OCI-LY1 (cell line): ENCODE measurements around the gene RAB11FIP3.

Experiments used
- H2AFZ ChIP-seq: fragments of 200-600 bp; sonication (generic), shearing (Covaris generic); 2 replicates; pipeline ENCODE4 v1.6.0; 2014; ENCODE audit warnings: antibody characterized with exemption, mild to moderate bottlenecking, low read length
- H3F3A ChIP-seq: fragments of 200-600 bp; sonication (generic), shearing (Covaris generic); 2 replicates; pipeline ENCODE4 v1.6.0; 2014; ENCODE audit warnings: mild to moderate bottlenecking, antibody characterized with exemption, low read length, moderate library complexity; ENCODE audit not compliant: insufficient read depth
- H3K27ac ChIP-seq: fragments of 200-600 bp; sonication (generic); 2 replicates; pipeline ENCODE4 v1.5.1; 2014; ENCODE audit warnings: low read length, mixed run types, mild to moderate bottlenecking, low read depth; ENCODE audit not compliant: poor library complexity, severe bottlenecking
- H3K27me3 ChIP-seq: fragments of 200-600 bp; sonication (generic); 2 replicates; pipeline ENCODE4 v1.6.0; 2014; ENCODE audit warnings: antibody characterized with exemption, mild to moderate bottlenecking, low read length, moderate library complexity; ENCODE audit not compliant: insufficient read depth
- H3K36me3 ChIP-seq: fragments of 200-600 bp; sonication (generic); 2 replicates; pipeline ENCODE4 v1.6.1; 2014; ENCODE audit warnings: mild to moderate bottlenecking, antibody characterized with exemption, low read length, moderate library complexity, mixed read lengths; ENCODE audit not compliant: insufficient read depth
- H3K4me1 ChIP-seq: fragments of 200-600 bp; sonication (generic); 2 replicates; pipeline ENCODE4 v1.5.1; 2014; ENCODE audit warnings: mild to moderate bottlenecking, low read length, moderate library complexity; ENCODE audit not compliant: insufficient read depth, severe bottlenecking
- H3K4me2 ChIP-seq: fragments of 200-600 bp; sonication (generic), shearing (Covaris generic); 2 replicates; pipeline ENCODE4 v1.6.1; 2014; ENCODE audit warnings: low read length
- H3K4me3 ChIP-seq: fragments of 200-600 bp; sonication (generic); 2 replicates; pipeline ENCODE4 v1.5.1; 2014; ENCODE audit warnings: low read length, low read depth, mild to moderate bottlenecking, mixed read lengths; ENCODE audit not compliant: poor library complexity, severe bottlenecking
- H3K79me2 ChIP-seq: fragments of 200-600 bp; shearing (Covaris generic); 2 replicates; pipeline ENCODE4 v1.6.1; 2016; ENCODE audit warnings: mixed run types, low read length, mixed read lengths; ENCODE audit not compliant: insufficient read depth
- H3K9ac ChIP-seq: fragments of 200-600 bp; sonication (generic), shearing (Covaris generic); 2 replicates; pipeline ENCODE4 v1.6.1; 2014; ENCODE audit warnings: mild to moderate bottlenecking, low read length, mixed read lengths
- H3K9me2 ChIP-seq: fragments of 200-600 bp; sonication (generic), shearing (Covaris generic); 2 replicates; pipeline ENCODE4 v1.6.1; 2014; ENCODE audit warnings: low read depth, mild to moderate bottlenecking, low read length, mixed read lengths
- H3K9me3 ChIP-seq: fragments of 200-600 bp; shearing (Covaris generic); 2 replicates; pipeline ENCODE4 v1.6.1; 2014; ENCODE audit warnings: low read length, mixed read lengths
- H4K20me1 ChIP-seq: fragments of 200-600 bp; sonication (generic), shearing (Covaris generic); 2 replicates; pipeline ENCODE4 v1.6.0; 2016; ENCODE audit warnings: mild to moderate bottlenecking, low read length; ENCODE audit not compliant: insufficient read depth
- CTCF ChIP-seq: fragments of 200-600 bp; sonication (generic), shearing (Covaris generic); IDR thresholded peaks from 2 replicates; pipeline ENCODE4 v1.5.1; 2017; ENCODE audit warnings: mild to moderate bottlenecking, antibody characterized with exemption, low read length, moderate library complexity, mixed read lengths
- EZH2 ChIP-seq: fragments of 200-600 bp; sonication (generic), shearing (Covaris generic); IDR thresholded peaks from 2 replicates; pipeline ENCODE4 v1.8.0; 2017; ENCODE audit warnings: borderline replicate concordance, mixed run types, mild to moderate bottlenecking, antibody characterized with exemption, low read length, moderate library complexity, mixed read lengths

The RAB11FIP3 gene

GRCh38 chr16:551210-551609 lies 125.8 kb downstream of the RAB11FIP3 start:
- no peaks in the 10 kb centered on the region for H3K79me2 ChIP-seq
- peaks cover 7% of the 10 kb centered on the region for H3K36me3 ChIP-seq
- no peak overlapping the region for H2AFZ ChIP-seq
- no peak overlapping the region for H3K27ac ChIP-seq
- no peak for TF ChIP-seq CTCF
- no peak for TF ChIP-seq EZH2
- no peaks in the 10 kb centered on the region for H3K4me1 ChIP-seq
- H4K20me1 ChIP-seq = no peaks in the 10 kb centered on the region
- no peaks in the 10 kb centered on the region for H3K9me3 ChIP-seq
- no peak overlapping the region for H3K9ac ChIP-seq
- no peaks in the 10 kb centered on the region for H3F3A ChIP-seq
- H3K4me3 ChIP-seq = no peak overlapping the region
- H3K27me3 ChIP-seq = no peaks in the 10 kb centered on the region
- no peaks in the 10 kb centered on the region for H3K9me2 ChIP-seq
- H3K4me2 ChIP-seq = no peak overlapping the region

GRCh38 chr16:552171-552570 lies 126.7 kb downstream of the RAB11FIP3 start:
- H3K4me1 ChIP-seq = no peaks in the 10 kb centered on the region
- H3K4me3 ChIP-seq = no peak overlapping the region
- H3K4me2 ChIP-seq = no peak overlapping the region
- H3K27me3 ChIP-seq = no peaks in the 10 kb centered on the region
- no peaks in the 10 kb centered on the region for H3K79me2 ChIP-seq
- H2AFZ ChIP-seq = no peak overlapping the region
- no peak overlapping the region for H3K27ac ChIP-seq
- H3F3A ChIP-seq = no peaks in the 10 kb centered on the region
- H3K36me3 ChIP-seq = peaks cover 7% of the 10 kb centered on the region
- no peak overlapping the region for H3K9ac ChIP-seq
- no peaks in the 10 kb centered on the region for H4K20me1 ChIP-seq
- no peaks in the 10 kb centered on the region for H3K9me3 ChIP-seq
- no peaks in the 10 kb centered on the region for H3K9me2 ChIP-seq
- TF ChIP-seq CTCF (no peak), EZH2 (no peak)

GRCh38 chr16:553601-554296 lies 128.3 kb downstream of the RAB11FIP3 start:
- H3K9ac ChIP-seq = no peak overlapping the region
- no peak overlapping the region for H3K4me3 ChIP-seq
- H3K79me2 ChIP-seq = no peaks in the 10 kb centered on the region
- no peak overlapping the region for H3K27ac ChIP-seq
- peaks cover 7% of the 10 kb centered on the region for H3K36me3 ChIP-seq
- H3K9me2 ChIP-seq = no peaks in the 10 kb centered on the region
- H2AFZ ChIP-seq = no peak overlapping the region
- no peaks in the 10 kb centered on the region for H3K27me3 ChIP-seq
- TF ChIP-seq EZH2 = no peak
- no peak for TF ChIP-seq CTCF
- H3K4me2 ChIP-seq = no peak overlapping the region
- H3K9me3 ChIP-seq = no peaks in the 10 kb centered on the region
- no peaks in the 10 kb centered on the region for H3K4me1 ChIP-seq
- H4K20me1 ChIP-seq = no peaks in the 10 kb centered on the region
- no peaks in the 10 kb centered on the region for H3F3A ChIP-seq
